Activated CD4-positive, CD25-positive, alpha-beta regulatory T cell treated with anti-CD3 and anti-CD28 coated beads, Interleukin-2, amount 50 U/mL, for 24 hours (primary cell): ENCODE measurements around the gene ATP1B2.
"Not testable (repeated sequence)": the region's sequence is repeated elsewhere in the genome, so short reads cannot be mapped to it uniquely, and the experiment has no call there.

ENCODE experiments used
- ATAC-seq, 2 donors: fragments of 150-1000 bp; cut with Tn5 transposase; one replicate each; pipeline ENCODE4 v1.10.0; 2021; ENCODE audit warnings: mild to moderate bottlenecking in 1 of 2, moderate library complexity in 1 of 2

Gene ATP1B2, protein sequence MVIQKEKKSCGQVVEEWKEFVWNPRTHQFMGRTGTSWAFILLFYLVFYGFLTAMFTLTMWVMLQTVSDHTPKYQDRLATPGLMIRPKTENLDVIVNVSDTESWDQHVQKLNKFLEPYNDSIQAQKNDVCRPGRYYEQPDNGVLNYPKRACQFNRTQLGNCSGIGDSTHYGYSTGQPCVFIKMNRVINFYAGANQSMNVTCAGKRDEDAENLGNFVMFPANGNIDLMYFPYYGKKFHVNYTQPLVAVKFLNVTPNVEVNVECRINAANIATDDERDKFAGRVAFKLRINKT

GRCh38 chr17:7650509-7651096 is at the start of gene ATP1B2:
Gene ATP1B2, plus strand, starts transcription at chr17:7650926. Its CDS starts 593 bp downstream, at chr17:7651519.
- peak; percentile 85 for ATAC-seq

DNA sequence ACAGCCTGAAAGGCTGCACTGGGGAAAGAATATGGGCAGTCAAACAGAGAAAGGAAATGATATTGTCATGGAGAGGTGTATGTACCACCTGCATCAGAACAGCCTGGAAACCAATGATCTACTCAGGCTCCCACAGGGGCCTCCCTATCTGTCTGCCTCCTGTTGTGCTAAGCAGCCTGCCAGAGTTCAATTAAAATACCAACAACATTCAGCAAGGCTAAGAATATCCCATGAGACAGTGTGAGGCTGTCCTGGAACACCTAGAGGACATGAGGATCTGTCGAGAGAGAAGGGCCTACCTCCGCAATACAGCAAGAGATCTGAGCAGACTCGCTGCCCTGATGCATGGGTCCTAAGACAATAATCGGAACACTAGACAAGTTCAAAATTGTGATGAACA is 44.4 kb upstream of the ATP1B2 start:
- ATAC-seq = no peak

- no peak for ATAC-seq
Measured at GRCh38 chr17:7610641-7611040, 40.1 kb upstream of the ATP1B2 start.

DNA sequence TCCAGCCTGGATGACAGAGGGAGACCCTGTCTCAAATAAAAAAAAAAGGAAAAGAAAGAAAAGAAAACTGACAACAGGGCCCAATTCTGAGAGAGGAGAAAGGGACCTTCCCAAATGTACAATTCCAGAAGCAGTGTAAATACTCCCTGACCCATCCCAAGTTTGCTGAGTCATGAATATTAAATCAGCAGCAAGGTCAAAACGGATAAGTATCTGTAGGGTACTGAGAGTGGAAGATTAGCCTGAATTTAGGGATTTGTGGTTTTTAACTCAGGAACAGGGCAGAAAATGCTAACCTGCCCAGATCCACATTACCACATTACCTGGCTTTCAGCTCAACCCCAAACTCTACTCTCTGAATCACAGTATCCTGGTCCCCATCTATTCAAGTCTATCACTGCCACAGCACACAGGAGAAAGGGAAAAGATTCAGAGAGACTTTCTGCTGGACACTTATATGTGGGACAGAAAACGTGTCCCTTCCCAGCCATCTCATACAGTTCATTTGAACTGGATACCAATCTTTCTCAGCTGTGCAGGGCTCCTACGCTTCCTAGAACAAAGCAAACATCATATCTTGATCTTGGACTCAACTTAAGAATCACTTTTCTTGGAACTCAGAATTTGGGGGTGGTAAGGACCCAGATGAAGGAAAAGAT is 39.0 kb upstream of the ATP1B2 start:
- ATAC-seq = no peak

GRCh38 chr17:7612294-7612640 is 38.5 kb upstream of the ATP1B2 start:
- ATAC-seq = no peak

DNA sequence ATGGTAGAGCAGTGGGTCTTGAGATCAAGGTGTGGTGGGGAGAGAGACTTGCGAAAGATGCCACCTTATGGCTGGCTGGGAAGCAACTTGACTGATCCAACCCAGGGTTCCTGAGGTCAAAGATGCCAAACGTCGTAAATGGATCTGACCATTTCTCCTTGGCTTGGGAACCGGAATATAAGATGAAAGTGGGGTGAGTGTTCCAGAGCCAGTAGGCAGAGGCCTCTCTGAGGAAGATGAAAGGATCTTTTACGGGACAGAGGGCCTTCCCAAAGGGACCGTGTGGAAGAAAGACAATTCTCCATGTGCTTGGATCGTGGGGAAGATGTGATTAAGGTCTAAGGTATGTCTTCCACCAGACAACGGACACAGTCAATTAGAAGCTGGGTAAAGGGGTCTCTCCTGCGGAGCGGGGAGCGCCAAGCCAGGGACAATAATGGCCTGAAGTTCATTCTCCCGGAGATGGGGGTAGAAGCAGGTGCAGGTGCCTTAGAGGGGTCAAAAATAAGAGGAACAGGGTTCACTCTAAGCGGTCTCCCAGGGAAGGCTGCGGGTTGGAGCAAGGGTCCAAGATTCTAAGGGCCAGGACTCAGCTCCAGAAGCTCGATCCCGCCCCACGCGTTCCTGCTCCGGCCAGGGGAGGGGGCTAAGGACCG is 36.8 kb upstream of the ATP1B2 start:
- no peak for ATAC-seq

- peak; percentile 93 to 94 for ATAC-seq
Measured at GRCh38 chr17:7614425-7615264, 36.1 kb upstream of the ATP1B2 start, which contains the start of gene FXR2. Gene FXR2, minus strand, starts transcription at chr17:7614897. Its CDS starts 365 bp downstream, at chr17:7614532.

GRCh38 chr17:7615265-7615747 is 35.4 kb upstream of the ATP1B2 start:
- no peak for ATAC-seq

- ATAC-seq = no peak
Measured at GRCh38 chr17:7618608-7619007, 32.1 kb upstream of the ATP1B2 start.

- ATAC-seq = no peak
Measured at GRCh38 chr17:7620835-7621234, 29.9 kb upstream of the ATP1B2 start.

GRCh38 chr17:7623661-7624060 is 27.1 kb upstream of the ATP1B2 start:
- ATAC-seq = no peak

- not testable (repeated sequence) for ATAC-seq
Measured at GRCh38 chr17:7625749-7626148, 25.0 kb upstream of the ATP1B2 start.

DNA sequence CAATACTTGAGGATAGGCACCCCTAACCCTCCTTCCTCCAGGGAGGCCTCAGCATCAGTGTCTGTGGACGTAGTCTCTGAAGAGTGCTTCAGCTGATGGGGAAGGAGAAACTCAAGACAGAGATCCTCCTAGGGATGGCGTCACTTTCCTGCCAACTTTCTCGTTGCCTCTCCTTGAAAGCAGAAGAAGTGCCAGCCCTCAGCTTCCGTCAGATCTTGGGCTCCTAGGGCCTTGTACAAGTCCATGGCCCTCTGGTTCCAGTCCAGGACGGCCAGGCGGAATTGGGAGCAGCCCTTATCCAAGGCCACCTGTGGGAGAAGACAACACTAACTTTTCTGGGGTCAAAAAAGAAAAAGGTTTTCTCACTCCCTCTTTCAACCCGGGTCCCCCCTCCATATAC is 24.4 kb upstream of the ATP1B2 start:
- no peak for ATAC-seq

DNA sequence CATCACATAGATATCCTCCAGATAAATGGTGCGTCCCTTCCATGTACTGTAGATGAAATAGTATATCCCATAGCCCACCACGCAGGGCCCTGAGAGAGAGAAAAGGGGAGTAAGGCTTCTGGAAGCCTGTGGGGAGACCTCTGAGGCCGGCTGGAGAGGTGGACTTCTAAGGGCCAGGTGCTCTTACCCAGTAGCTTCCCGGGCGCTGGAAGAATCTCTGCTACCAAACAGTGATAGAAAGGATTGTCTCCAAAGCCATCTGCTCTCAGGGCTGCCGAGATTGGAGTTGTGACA is 23.8 kb upstream of the ATP1B2 start:
- no peak for ATAC-seq

GRCh38 chr17:7627250-7628121 is 23.2 kb upstream of the ATP1B2 start, which contains the start of gene SAT2:
Gene SAT2, minus strand, starts transcription at chr17:7627821. Its CDS starts 186 bp downstream, at chr17:7627635.
- peak; percentile 95 to 97 for ATAC-seq

GRCh38 chr17:7629939-7630571 is 20.7 kb upstream of the ATP1B2 start, which contains the start of gene SHBG:
Gene SHBG, plus strand, starts transcription at chr17:7630135. Its CDS starts 38 bp downstream, at chr17:7630173.
- no peak for ATAC-seq

DNA sequence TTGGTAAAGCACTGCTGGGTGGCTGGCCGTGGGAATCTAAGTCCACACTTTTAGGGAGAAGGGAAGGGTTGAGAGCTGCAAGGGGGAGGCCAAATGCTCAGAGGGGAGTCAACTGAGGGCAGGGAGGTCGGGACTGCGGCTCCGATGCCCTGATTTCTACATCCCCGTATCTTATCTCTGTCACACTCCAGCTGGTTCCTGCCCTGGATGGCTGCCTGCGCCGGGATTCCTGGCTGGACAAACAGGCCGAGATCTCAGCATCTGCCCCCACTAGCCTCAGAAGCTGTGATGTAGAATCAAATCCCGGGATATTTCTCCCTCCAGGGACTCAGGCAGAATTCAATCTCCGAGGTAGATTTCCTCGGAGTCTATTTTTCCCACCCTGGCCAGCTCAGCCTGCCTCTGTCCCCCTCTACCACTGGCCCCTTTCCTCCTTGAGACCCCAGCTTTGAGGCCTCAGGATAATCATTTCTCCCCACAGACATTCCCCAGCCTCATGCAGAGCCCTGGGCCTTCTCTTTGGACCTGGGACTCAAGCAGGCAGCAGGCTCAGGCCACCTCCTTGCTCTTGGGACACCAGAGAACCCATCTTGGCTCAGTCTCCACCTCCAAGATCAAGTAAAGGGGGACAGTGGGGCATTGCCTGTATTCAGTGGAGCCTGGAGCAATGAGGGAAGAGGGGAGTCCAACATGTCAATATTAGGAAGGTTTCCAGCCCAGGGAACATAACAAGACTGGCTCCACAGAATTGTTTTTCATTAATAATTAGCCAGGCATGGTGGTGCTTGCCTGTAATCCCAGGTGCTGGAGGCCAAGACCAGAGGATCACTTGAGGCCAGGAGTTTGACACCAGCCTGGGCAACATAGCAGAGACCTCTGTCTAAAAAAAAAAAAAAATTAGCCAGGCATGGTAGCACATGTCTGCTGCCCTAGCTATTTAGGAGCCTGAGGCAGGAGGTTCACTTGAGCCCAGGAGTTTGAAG is 19.0 kb upstream of the ATP1B2 start:
- no peak for ATAC-seq

- no peak for ATAC-seq
Measured at GRCh38 chr17:7632492-7632894, 18.2 kb upstream of the ATP1B2 start.

GRCh38 chr17:7633093-7633492 is 17.6 kb upstream of the ATP1B2 start:
- ATAC-seq = no peak

DNA sequence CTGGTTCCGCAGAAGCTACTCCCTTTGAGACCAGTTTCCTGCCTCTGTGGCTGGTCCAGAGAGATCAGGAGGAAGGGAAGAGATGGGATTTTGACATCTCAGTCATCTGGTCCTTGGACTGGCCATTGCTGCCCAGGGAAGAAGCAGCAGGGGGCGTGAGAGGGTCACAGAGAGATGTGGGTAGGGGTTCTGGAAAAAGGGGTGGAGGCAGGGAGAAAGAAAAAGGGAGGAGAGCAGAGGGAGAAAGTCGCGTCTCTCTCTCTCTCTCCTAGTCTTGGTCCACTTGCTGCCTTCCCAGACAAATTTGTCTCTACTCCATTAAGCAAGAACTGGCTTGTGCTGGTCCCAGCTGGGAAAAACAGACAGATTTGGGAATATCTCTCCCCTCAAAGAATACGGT is 16.3 kb upstream of the ATP1B2 start:
- ATAC-seq = no peak
